Measurements from ENCODE around the gene RGP1. TPM values are rescaled to one million over a fixed set of nuclear protein-coding genes. Genes with fewer than 3 reads are reported as not detected.

Gene RGP1
- total RNA-seq, 1 experiment from 2014 or later = 10.4 TPM

- no peak for DNase-seq (ENCODE audit: low spot score)
Measured at GRCh38 chr9:35771534-35771933, 22.4 kb downstream of the RGP1 start.

GRCh38 chr9:35771943-35772342, 22.9 kb downstream of the RGP1 start:
- peak; percentile 8 for DNase-seq (ENCODE audit: low spot score)

- DNase-seq (ENCODE audit: low spot score) = no peak
Measured at GRCh38 chr9:35774907-35775635, 26.0 kb downstream of the RGP1 start.

- DNase-seq (ENCODE audit: low spot score) = no peak
Measured at GRCh38 chr9:35776018-35776417, 26.9 kb downstream of the RGP1 start.

- no peak for DNase-seq (ENCODE audit: low spot score)
Measured at GRCh38 chr9:35778496-35778895, 29.4 kb downstream of the RGP1 start.

- no peak for DNase-seq (ENCODE audit: low spot score)
Measured at GRCh38 chr9:35781066-35781465, 32.0 kb downstream of the RGP1 start.

GRCh38 chr9:35783418-35783817, 34.3 kb downstream of the RGP1 start:
- no peak for DNase-seq (ENCODE audit: low spot score)

- DNase-seq (ENCODE audit: low spot score) = no peak
Measured at GRCh38 chr9:35789541-35789940, 40.5 kb downstream of the RGP1 start.

GRCh38 chr9:35790025-35790384, 40.9 kb downstream of the RGP1 start:
- no peak for DNase-seq (ENCODE audit: low spot score)

GRCh38 chr9:35790385-35791296, 41.6 kb downstream of the RGP1 start:
- DNase-seq (ENCODE audit: low spot score) = peak; percentile 69

- no peak for DNase-seq (ENCODE audit: low spot score)
Measured at GRCh38 chr9:35791297-35791921, 42.3 kb downstream of the RGP1 start, which contains the start of gene NPR2. Gene NPR2 (plus strand): TSS chr9:35791591. CDS start chr9:35792409, 818 bp downstream.

GRCh38 chr9:35792024-35792813, 43.1 kb downstream of the RGP1 start:
- no peak for DNase-seq (ENCODE audit: low spot score)

GRCh38 chr9:35792826-35793225, 43.7 kb downstream of the RGP1 start:
- no peak for DNase-seq (ENCODE audit: low spot score)

GRCh38 chr9:35793461-35793860, 44.4 kb downstream of the RGP1 start:
- no peak for DNase-seq (ENCODE audit: low spot score)

GRCh38 chr9:35795695-35796094, 46.6 kb downstream of the RGP1 start:
- DNase-seq (ENCODE audit: low spot score) = peak; percentile 58

- no peak for DNase-seq (ENCODE audit: low spot score)
Measured at GRCh38 chr9:35797311-35798109, 48.4 kb downstream of the RGP1 start.

- peak; percentile 68 for DNase-seq (ENCODE audit: low spot score)
Measured at GRCh38 chr9:35798658-35799374, 49.7 kb downstream of the RGP1 start.

- no peak for DNase-seq (ENCODE audit: low spot score)
Measured at GRCh38 chr9:35800530-35800929, 51.4 kb downstream of the RGP1 start.

- DNase-seq (ENCODE audit: low spot score) = no peak
Measured at GRCh38 chr9:35801328-35802128, 52.4 kb downstream of the RGP1 start.
